KMS-11 (cell line): ENCODE data around the gene FHIT.

Experiments
- H2AFZ ChIP-seq: fragments of 200-600 bp; sonication (generic); 2 replicates; pipeline ENCODE4 v1.6.1; 2016; ENCODE audit warnings: antibody characterized with exemption, mixed run types, low read depth
- H3K27ac ChIP-seq: fragments of 200-600 bp; sonication (generic); 2 replicates; pipeline ENCODE4 v1.6.1; 2016; ENCODE audit warnings: mild to moderate bottlenecking, mixed run types
- H3K27me3 ChIP-seq: fragments of 200-600 bp; sonication (generic); 2 replicates; pipeline ENCODE4 v1.6.1; 2017; ENCODE audit warnings: mild to moderate bottlenecking, low read depth, mixed run types, moderate library complexity; ENCODE audit not compliant: insufficient read depth
- H3K36me3 ChIP-seq: fragments of 200-600 bp; sonication (generic); 2 replicates; pipeline ENCODE4 v1.6.1; 2017; ENCODE audit warnings: mild to moderate bottlenecking, mixed run types; ENCODE audit not compliant: insufficient read depth
- H3K4me1 ChIP-seq: fragments of 200-600 bp; sonication (generic); 2 replicates; pipeline ENCODE4 v1.6.1; 2016; ENCODE audit warnings: mild to moderate bottlenecking, low read depth, mixed run types; ENCODE audit not compliant: poor library complexity, severe bottlenecking
- H3K4me2 ChIP-seq: fragments of 200-600 bp; sonication (generic); 2 replicates; pipeline ENCODE4 v1.7.0; 2016; ENCODE audit warnings: mild to moderate bottlenecking, mixed run types
- H3K4me3 ChIP-seq: fragments of 200-600 bp; sonication (generic); IDR thresholded peaks from 2 replicates; pipeline ENCODE4 v1.6.1; 2017; ENCODE audit warnings: low read depth, low read length, mixed read lengths; ENCODE audit not compliant: insufficient read depth
- H3K79me2 ChIP-seq: fragments of 200-600 bp; sonication (generic); 2 replicates; pipeline ENCODE4 v1.6.1; 2016; ENCODE audit warnings: low read depth, mixed run types; ENCODE audit not compliant: insufficient read depth
- H3K9ac ChIP-seq: fragments of 200-600 bp; sonication (generic); 2 replicates; pipeline ENCODE4 v1.6.1; 2016; ENCODE audit warnings: mild to moderate bottlenecking, mixed run types
- H4K20me1 ChIP-seq: fragments of 200-600 bp; sonication (generic); 2 replicates; pipeline ENCODE4 v1.6.1; 2016; ENCODE audit warnings: mild to moderate bottlenecking, mixed run types; ENCODE audit not compliant: insufficient read depth
- CTCF ChIP-seq: fragments of 200-600 bp; sonication (generic); conservative IDR thresholded peaks from 2 replicates; pipeline ENCODE4 v1.6.1; 2017; ENCODE audit warnings: low read depth, mild to moderate bottlenecking, antibody characterized with exemption, low read length, moderate library complexity, mixed read lengths

FHIT gene

DNA sequence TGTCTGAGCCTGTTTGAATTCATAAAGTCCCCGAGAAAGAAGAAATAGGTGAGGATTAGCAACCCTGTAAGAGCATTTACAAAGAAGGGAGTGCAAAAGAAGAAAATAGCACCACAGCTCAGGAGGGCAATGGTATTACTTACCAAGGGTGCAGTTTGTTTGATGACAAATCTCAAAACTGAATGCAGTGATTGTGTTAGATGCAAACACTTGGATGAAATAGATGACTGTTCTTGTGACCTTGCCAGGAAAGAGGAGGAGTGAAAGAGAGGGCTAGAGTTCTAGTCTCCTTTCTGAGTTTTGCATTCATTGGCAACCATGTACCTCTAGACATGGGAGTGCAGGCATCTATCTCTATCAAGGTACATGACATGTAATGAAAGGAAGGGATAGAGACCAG lies 1170.6 kb downstream of the FHIT start:
- no peak overlapping the region for H3K9ac ChIP-seq
- no peak overlapping the region for H2AFZ ChIP-seq
- no peaks in the 10 kb centered on the region for H3K27me3 ChIP-seq
- H3K36me3 ChIP-seq, result no peaks in the 10 kb centered on the region
- H4K20me1 ChIP-seq, result no peaks in the 10 kb centered on the region
- no peaks in the 10 kb centered on the region for H3K4me1 ChIP-seq
- TF ChIP-seq CTCF, result no peak
- no peak overlapping the region for H3K4me3 ChIP-seq
- no peaks in the 10 kb centered on the region for H3K79me2 ChIP-seq
- H3K4me2 ChIP-seq, result no peak overlapping the region
- no peak overlapping the region for H3K27ac ChIP-seq

- no peaks in the 10 kb centered on the region for H3K79me2 ChIP-seq
- no peak overlapping the region for H3K4me3 ChIP-seq
- H4K20me1 ChIP-seq, result no peaks in the 10 kb centered on the region
- no peak overlapping the region for H2AFZ ChIP-seq
- H3K9ac ChIP-seq, result no peak overlapping the region
- H3K4me1 ChIP-seq, result no peaks in the 10 kb centered on the region
- H3K4me2 ChIP-seq, result no peak overlapping the region
- no peak overlapping the region for H3K27ac ChIP-seq
- H3K36me3 ChIP-seq, result no peaks in the 10 kb centered on the region
- no peak for TF ChIP-seq CTCF
- H3K27me3 ChIP-seq, result no peaks in the 10 kb centered on the region
Measured at GRCh38 chr3:60079076-60079475, 1172.2 kb downstream of the FHIT start.

DNA sequence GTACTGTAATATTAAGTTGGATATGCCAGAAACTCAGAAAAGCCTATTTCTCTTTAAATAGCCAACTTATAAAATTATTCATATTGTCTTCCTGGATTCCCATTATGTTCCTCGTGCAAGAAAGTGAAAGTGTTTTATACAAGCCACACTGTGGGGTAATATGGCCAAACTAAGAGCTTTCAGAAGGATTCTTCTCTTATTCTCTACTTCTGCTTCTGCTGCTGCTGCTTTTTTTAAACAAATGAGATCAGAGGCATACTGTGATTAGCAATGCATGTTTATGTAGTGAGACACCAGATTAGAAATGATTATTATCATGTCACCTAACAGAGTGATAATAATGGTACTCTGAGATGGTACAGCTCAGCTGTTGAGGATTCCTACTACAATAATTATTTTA lies 1174.9 kb downstream of the FHIT start:
- no peak overlapping the region for H3K27ac ChIP-seq
- H3K79me2 ChIP-seq, result no peaks in the 10 kb centered on the region
- H3K36me3 ChIP-seq, result no peaks in the 10 kb centered on the region
- H3K4me2 ChIP-seq, result no peak overlapping the region
- H3K9ac ChIP-seq, result no peak overlapping the region
- H3K4me3 ChIP-seq, result no peak overlapping the region
- no peak overlapping the region for H2AFZ ChIP-seq
- H3K27me3 ChIP-seq, result no peaks in the 10 kb centered on the region
- H3K4me1 ChIP-seq, result no peaks in the 10 kb centered on the region
- TF ChIP-seq CTCF, result no peak
- no peaks in the 10 kb centered on the region for H4K20me1 ChIP-seq

GRCh38 chr3:60073942-60074341 lies 1177.3 kb downstream of the FHIT start:
- no peak overlapping the region for H3K4me2 ChIP-seq
- H3K79me2 ChIP-seq, result no peaks in the 10 kb centered on the region
- no peak overlapping the region for H2AFZ ChIP-seq
- H3K4me3 ChIP-seq, result no peak overlapping the region
- no peaks in the 10 kb centered on the region for H4K20me1 ChIP-seq
- H3K4me1 ChIP-seq, result no peaks in the 10 kb centered on the region
- no peaks in the 10 kb centered on the region for H3K36me3 ChIP-seq
- no peak overlapping the region for H3K27ac ChIP-seq
- no peak overlapping the region for H3K9ac ChIP-seq
- TF ChIP-seq CTCF, result no peak
- no peaks in the 10 kb centered on the region for H3K27me3 ChIP-seq

DNA sequence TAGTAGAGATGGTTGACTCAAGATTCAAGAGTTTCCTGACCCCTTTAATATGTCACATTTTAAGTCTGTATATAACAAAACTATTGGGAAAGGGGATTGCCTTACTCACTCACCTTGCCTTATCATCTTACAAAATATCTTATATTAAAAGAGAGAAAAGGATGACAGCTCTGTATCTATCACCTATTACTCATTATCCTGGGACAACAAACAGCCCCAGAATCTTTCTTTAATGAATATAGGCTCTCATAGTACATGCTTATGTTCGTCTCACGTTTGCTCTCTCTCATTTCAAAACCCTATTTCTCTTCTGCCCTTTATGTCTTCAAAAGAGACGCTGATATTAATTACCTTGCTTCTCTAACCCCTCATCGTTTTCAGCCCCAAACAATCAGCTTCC lies 1178.0 kb downstream of the FHIT start:
- Histone ChIP-seq H4K20me1 (no peaks in the 10 kb centered on the region), H2AFZ (no peak overlapping the region), H3K9ac (no peak overlapping the region), H3K4me2 (no peak overlapping the region), H3K4me3 (no peak overlapping the region), H3K4me1 (no peaks in the 10 kb centered on the region), H3K36me3 (no peaks in the 10 kb centered on the region), H3K27ac (no peak overlapping the region), H3K79me2 (no peaks in the 10 kb centered on the region), H3K27me3 (no peaks in the 10 kb centered on the region)
- TF ChIP-seq CTCF, result no peak
